ENCODE data around the gene RNPC3.

RNPC3 gene

GRCh38 chr1:103525114-103525606, 339 bp upstream of the RNPC3 start:
- peak overlapping the region; percentile 14; the same call in 1 of the 2 replicates for H3K4me3 ChIP-seq (ENCODE audit: low read depth, low read length)
- ChIA-PET POLR2A (no interaction called here), CTCF (interaction anchor here (3.4 kb wide), 1 partner anchor 11 kb away, joined by 11 read pairs; no protein-coding TSS in a partner anchor)
- no peaks in the 10 kb centered on the region for H3K9me3 ChIP-seq (ENCODE audit: control insufficient read depth, insufficient read depth, low read depth, low read length)
- H3K36me3 ChIP-seq (ENCODE audit: control insufficient read depth in 2 of 2, insufficient read depth in 1 of 2, low read length in 2 of 2) = peaks cover 0 to 21% of the 10 kb centered on the region in 2 experiments; a peak in 1 of 3 replicates
- H3K27ac ChIP-seq (ENCODE audit: extremely low read depth, low read depth, low read length) = no peak overlapping the region
- TF ChIP-seq SCRT2 (tag by site-specific recombination; IDR thresholded peaks at IDR 0.05) (no peak), ZFHX2 (tag by site-specific recombination; conservative IDR thresholded peaks at IDR 0.05) (peak; percentile 41; the same call in 1 of the 2 replicates), ZNF16 (tag by site-specific recombination; IDR thresholded peaks at IDR 0.05; ENCODE audit: low read depth) (no peak), ZBTB20 (tag by site-specific recombination; IDR thresholded peaks at IDR 0.05) (0 out of 2 replicates have a peak, but pooled peaks have one; percentile 18), ZSCAN4 (tag by site-specific recombination; IDR thresholded peaks at IDR 0.05) (peak; percentile 89)
- TF ChIP-seq, protein P1, sequence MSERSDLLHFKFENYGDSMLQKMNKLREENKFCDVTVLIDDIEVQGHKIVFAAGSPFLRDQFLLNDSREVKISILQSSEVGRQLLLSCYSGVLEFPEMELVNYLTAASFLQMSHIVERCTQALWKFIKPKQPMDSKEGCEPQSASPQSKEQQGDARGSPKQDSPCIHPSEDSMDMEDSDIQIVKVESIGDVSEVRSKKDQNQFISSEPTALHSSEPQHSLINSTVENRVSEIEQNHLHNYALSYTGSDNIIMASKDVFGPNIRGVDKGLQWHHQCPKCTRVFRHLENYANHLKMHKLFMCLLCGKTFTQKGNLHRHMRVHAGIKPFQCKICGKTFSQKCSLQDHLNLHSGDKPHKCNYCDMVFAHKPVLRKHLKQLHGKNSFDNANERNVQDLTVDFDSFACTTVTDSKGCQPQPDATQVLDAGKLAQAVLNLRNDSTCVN (tag by site-specific recombination; optimal IDR thresholded peaks at IDR 0.05) = peak; percentile 3
- H3K4me1 ChIP-seq (ENCODE audit: control insufficient read depth, insufficient read depth, low read length) = no peaks in the 10 kb centered on the region

GRCh38 chr1:103527331-103527730, 1.8 kb downstream of the RNPC3 start:
- TF ChIP-seq ZBTB21 (tag by site-specific recombination; IDR thresholded peaks at IDR 0.05) (no peak), ZNF239 (tag by site-specific recombination; IDR thresholded peaks at IDR 0.05) (no peak), ZNF280D (tag by site-specific recombination; IDR thresholded peaks at IDR 0.05) (no peak), ZNF146 (tag by site-specific recombination; IDR thresholded peaks at IDR 0.05) (no peak), ZFP69B (tag by site-specific recombination; IDR thresholded peaks at IDR 0.05) (no peak), ZNF138 (tag by site-specific recombination; IDR thresholded peaks at IDR 0.05; ENCODE audit: borderline replicate concordance) (no peak), ZNF175 (tag by site-specific recombination; IDR thresholded peaks at IDR 0.05) (no peak), ZNF837 (tag by site-specific recombination; IDR thresholded peaks at IDR 0.05) (no peak), ATF2 (tag by site-specific recombination; IDR thresholded peaks at IDR 0.05; ENCODE audit: low read depth) (no peak), ZNF501 (tag by site-specific recombination; IDR thresholded peaks at IDR 0.05) (no peak), ZNF791 (tag by site-specific recombination; IDR thresholded peaks at IDR 0.05) (no peak), ZNF391 (tag by site-specific recombination; IDR thresholded peaks at IDR 0.05; ENCODE audit: borderline replicate concordance, low read depth) (no peak)
- TF ChIP-seq, protein P2, sequence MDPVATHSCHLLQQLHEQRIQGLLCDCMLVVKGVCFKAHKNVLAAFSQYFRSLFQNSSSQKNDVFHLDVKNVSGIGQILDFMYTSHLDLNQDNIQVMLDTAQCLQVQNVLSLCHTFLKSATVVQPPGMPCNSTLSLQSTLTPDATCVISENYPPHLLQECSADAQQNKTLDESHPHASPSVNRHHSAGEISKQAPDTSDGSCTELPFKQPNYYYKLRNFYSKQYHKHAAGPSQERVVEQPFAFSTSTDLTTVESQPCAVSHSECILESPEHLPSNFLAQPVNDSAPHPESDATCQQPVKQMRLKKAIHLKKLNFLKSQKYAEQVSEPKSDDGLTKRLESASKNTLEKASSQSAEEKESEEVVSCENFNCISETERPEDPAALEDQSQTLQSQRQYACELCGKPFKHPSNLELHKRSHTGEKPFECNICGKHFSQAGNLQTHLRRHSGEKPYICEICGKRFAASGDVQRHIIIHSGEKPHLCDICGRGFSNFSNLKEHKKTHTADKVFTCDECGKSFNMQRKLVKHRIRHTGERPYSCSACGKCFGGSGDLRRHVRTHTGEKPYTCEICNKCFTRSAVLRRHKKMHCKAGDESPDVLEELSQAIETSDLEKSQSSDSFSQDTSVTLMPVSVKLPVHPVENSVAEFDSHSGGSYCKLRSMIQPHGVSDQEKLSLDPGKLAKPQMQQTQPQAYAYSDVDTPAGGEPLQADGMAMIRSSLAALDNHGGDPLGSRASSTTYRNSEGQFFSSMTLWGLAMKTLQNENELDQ (tag by site-specific recombination; IDR thresholded peaks at IDR 0.05; ENCODE audit: low read depth) = no peak
- TF ChIP-seq, protein P3, sequence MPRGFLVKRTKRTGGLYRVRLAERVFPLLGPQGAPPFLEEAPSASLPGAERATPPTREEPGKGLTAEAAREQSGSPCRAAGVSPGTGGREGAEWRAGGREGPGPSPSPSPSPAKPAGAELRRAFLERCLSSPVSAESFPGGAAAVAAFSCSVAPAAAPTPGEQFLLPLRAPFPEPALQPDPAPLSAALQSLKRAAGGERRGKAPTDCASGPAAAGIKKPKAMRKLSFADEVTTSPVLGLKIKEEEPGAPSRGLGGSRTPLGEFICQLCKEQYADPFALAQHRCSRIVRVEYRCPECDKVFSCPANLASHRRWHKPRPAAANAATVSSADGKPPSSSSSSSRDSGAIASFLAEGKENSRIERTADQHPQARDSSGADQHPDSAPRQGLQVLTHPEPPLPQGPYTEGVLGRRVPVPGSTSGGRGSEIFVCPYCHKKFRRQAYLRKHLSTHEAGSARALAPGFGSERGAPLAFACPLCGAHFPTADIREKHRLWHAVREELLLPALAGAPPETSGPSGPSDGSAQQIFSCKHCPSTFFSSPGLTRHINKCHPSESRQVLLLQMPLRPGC (tag by site-specific recombination; IDR thresholded peaks at IDR 0.05) = no peak
- TF ChIP-seq, protein P4, sequence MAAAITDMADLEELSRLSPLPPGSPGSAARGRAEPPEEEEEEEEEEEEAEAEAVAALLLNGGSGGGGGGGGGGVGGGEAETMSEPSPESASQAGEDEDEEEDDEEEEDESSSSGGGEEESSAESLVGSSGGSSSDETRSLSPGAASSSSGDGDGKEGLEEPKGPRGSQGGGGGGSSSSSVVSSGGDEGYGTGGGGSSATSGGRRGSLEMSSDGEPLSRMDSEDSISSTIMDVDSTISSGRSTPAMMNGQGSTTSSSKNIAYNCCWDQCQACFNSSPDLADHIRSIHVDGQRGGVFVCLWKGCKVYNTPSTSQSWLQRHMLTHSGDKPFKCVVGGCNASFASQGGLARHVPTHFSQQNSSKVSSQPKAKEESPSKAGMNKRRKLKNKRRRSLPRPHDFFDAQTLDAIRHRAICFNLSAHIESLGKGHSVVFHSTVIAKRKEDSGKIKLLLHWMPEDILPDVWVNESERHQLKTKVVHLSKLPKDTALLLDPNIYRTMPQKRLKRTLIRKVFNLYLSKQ (tag by site-specific recombination; IDR thresholded peaks at IDR 0.05; ENCODE audit: borderline replicate concordance) = no peak
- Histone ChIP-seq H3K4me3 (ENCODE audit: low read depth, low read length) (peak overlapping the region; percentile 95), H3K4me1 (ENCODE audit: control insufficient read depth, insufficient read depth, low read length) (no peaks in the 10 kb centered on the region), H3K27ac (ENCODE audit: extremely low read depth, low read depth, low read length) (no peak overlapping the region), H3K36me3 (ENCODE audit: control insufficient read depth in 2 of 2, insufficient read depth in 1 of 2, low read length in 2 of 2) (peaks cover 0 to 33% of the 10 kb centered on the region in 2 experiments; a peak in 1 of 3 replicates), H3K9me3 (ENCODE audit: control insufficient read depth, insufficient read depth, low read depth, low read length) (no peaks in the 10 kb centered on the region)
- ChIA-PET CTCF (interaction anchor here (0.7 kb wide), 1 partner anchor 341 kb away, joined by 3 read pairs; no protein-coding TSS in a partner anchor), POLR2A (no interaction called here)

Measured in HEK293 (cell line).